Testis (tissue), 2 donors: ENCODE results near the gene CMTM1.
"Not testable (repeated sequence)": the region's sequence is repeated elsewhere in the genome, so short reads cannot be mapped to it uniquely, and the experiment has no call there.

Source experiments
- POLR2A ChIP-seq: fragments of 450-650 bp; IDR thresholded peaks from one replicate; pipeline ENCODE4 v1.6.1; 2017; ENCODE audit warnings: antibody characterized with exemption, mild to moderate bottlenecking, moderate library complexity
- TF ChIP-seq, protein P1 (sequence below), 3 experiments: fragments of 450-650 bp in 2 of 3; fragments of 200-600 bp in 1 of 3; sonication (generic) in 1 of 3; IDR thresholded peaks; one replicate each; pipeline ENCODE4 v1.5.1; 2016 to 2019; ENCODE audit warnings: antibody characterized with exemption in 3 of 3, mild to moderate bottlenecking in 2 of 3, moderate library complexity in 1 of 3

- TF ChIP-seq, protein P1, sequence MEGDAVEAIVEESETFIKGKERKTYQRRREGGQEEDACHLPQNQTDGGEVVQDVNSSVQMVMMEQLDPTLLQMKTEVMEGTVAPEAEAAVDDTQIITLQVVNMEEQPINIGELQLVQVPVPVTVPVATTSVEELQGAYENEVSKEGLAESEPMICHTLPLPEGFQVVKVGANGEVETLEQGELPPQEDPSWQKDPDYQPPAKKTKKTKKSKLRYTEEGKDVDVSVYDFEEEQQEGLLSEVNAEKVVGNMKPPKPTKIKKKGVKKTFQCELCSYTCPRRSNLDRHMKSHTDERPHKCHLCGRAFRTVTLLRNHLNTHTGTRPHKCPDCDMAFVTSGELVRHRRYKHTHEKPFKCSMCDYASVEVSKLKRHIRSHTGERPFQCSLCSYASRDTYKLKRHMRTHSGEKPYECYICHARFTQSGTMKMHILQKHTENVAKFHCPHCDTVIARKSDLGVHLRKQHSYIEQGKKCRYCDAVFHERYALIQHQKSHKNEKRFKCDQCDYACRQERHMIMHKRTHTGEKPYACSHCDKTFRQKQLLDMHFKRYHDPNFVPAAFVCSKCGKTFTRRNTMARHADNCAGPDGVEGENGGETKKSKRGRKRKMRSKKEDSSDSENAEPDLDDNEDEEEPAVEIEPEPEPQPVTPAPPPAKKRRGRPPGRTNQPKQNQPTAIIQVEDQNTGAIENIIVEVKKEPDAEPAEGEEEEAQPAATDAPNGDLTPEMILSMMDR (IDR thresholded peaks at IDR 0.05) = not testable (repeated sequence)
- not testable (repeated sequence) for TF ChIP-seq POLR2A
Measured at GRCh38 chr16:66611911-66612310, 45.7 kb downstream of the CMTM1 start.
